CD4-positive, alpha-beta T cell treated with Interleukin-17A for 1 hour (primary cell): ENCODE data around the gene CFAP97D2.
A peak's percentile ranks its signal among the peaks of the same experiment; 100 is the strongest.
"Not testable (repeated sequence)": the region's sequence is repeated elsewhere in the genome, so short reads cannot be mapped to it uniquely, and the experiment has no call there.

Source experiments
- DNase-seq: peaks from one replicate; pipeline ENCODE4 v3.0.0-alpha.2; 2020

Gene CFAP97D2

GRCh38 chr13:114143806-114144605, 35.1 kb upstream of the CFAP97D2 start:
- DNase-seq, result peak; percentile 55

DNA sequence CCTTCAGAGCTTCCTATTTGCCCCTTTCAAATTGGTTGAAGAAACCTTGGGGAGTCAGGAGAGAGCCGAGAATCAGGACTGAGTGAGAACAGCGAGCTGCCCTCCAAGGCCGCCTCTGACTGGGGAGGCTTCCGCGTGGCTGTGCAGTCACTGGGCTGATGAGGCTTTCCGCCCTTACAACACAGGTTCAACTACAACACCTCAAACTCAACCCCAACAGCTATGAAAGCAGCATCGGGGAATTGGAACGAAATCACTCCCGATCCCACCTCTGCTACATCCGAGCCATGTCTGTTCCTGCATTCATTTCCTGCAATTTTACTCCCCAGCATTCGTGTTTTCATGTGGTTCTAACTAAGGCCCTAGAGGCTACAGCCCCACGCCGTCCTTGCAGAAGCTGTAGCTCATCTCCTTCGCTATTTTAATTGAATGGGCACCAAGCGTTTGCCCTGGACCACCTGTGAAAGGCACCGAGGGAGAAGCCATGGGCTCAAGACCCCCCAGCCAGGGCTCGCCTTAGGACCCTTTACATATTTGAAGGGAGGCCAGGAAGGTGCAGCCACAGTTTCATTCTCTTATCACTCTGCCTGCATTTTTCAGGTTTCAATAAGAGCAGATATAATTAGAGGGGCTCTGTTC, 34.3 kb upstream of the CFAP97D2 start:
- no peak for DNase-seq

- no peak for DNase-seq
These were observed 33.8 kb upstream of the CFAP97D2 start for GRCh38 chr13:114145256-114145655.

DNA sequence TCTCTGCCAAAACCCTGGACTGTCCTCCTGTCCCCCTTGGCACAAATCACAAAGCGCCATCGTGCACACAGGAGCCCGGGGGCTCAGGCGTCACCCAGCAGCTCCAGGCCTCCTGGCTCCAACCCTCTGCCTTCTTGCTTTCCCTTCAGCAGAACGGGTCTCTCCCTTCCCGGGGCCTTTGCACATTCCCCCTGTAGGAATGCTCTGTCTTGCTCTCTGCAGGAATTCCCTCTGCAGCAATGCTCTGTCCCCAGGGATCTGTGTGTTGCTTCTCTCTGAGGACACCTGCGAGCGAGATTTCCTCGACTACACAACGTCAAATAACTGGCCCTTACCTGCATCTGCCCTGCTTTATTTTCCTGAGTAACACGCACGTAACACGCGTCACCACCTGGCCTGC, 33.3 kb upstream of the CFAP97D2 start:
- DNase-seq, result no peak

DNA sequence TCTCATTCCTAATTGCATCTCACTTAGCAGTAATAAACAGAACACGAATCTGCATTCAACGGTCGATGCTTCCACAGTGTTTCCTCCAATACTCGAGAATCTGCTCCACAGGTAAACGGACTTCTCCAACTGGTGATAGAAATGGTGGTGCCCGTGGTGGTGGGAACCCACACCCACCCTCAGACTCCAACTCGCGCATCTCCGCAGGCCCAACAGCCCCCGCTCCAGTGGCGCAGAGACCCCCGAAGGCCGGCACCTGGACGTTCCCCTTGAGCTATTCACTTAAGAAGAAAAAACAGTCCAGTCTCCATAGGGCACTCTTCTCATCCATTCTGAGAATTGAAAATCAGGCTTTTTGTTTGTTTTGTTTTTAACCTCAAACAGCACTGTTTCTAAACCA, 32.9 kb upstream of the CFAP97D2 start:
- DNase-seq, result no peak

DNA sequence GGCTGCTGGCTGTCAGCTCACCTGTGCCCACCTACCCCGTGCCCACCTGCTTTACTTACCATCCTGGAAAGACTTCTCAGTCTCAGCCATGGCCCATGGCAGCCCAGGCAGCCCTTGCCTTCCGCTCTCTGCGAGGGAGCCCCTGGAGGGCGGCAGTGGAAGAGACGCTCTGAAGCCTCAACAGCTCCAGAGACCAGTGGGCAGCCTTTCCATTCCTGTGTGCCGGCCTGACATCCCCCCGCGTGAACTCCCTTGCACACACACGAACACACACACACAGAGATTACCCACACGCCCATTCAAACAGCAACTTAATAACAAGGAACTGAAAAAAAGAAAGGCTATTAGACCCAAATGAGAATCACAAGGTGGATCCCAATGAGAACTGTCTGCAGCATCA, 32.4 kb upstream of the CFAP97D2 start:
- no peak for DNase-seq

DNA sequence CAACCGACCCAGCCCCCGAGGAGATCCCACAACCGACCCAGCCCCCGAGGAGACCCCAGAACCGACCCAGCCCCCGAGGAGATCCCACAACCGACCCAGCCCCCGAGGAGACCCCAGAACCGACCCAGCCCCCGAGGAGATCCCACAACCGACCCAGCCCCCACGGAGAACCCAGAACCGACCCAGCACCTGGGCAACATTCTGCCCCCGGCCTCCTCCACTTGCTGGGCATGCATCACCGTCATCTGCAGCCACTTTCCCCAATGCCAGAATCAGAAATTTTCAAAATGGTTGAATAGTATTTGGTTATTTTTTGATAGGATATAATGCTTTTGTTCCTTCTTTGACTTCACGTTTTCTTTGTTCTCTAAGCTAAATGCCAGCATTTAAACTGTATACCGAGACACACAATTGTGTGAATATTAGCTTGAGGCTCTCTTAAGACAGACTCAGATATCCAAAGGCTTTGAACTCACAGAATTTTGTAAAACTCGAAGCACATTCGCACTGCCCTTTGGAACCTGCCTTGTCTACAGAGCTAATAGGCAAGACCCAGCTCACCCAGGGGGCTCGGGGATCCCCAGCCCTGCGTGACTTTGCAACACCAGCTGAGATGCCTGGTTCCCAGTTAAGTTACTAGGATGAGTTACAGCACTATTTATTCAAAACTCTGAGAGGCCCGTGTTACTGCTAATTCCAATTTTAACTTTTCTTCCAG, 31.1 kb upstream of the CFAP97D2 start:
- DNase-seq, result no peak

- DNase-seq, result peak; percentile 94
These were observed 30.6 kb upstream of the CFAP97D2 start for GRCh38 chr13:114148521-114148855.

DNA sequence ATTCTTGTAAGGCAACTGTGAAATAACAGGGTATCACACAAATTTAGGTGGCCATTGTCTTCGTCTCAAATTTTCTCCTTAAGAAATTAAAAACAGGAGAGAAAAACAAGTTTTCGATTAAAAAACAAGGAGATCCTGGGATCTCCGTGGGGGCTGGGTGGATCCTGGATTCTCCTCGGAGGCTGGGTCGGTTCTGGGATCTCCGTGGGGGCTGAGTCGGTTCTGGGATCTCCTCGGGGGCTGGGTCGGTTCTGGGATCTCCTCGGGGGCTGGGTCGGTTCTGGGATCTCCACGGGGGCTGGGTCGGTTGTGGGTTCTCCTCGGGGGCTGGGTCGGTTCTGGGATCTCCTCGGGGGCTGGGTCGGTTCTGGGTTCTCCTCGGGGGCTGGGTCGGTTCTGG, 30.2 kb upstream of the CFAP97D2 start:
- DNase-seq, result not testable (repeated sequence)

- DNase-seq, result no peak
These were observed 29.0 kb upstream of the CFAP97D2 start for GRCh38 chr13:114149774-114150740.

DNA sequence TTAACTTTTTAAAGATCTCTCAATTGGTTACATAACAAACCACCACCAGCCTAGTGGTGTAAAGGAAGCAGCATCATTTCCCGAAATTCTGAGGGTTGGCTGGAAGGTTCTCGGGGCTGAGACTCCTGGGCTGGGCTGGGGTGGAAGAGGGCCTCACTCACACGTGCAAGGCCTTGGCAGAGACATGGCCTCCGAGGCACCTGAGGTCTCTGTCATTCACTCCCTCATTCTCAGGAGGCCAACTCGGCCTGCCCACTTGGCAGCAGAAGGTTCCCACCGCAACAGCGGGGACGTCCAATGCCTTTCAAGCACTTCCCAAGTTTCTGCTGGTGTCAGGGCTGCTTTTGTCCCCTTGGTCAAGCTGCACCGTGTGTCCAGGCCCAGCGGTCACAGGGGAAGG, 28.0 kb upstream of the CFAP97D2 start:
- peak; percentile 72 for DNase-seq

DNA sequence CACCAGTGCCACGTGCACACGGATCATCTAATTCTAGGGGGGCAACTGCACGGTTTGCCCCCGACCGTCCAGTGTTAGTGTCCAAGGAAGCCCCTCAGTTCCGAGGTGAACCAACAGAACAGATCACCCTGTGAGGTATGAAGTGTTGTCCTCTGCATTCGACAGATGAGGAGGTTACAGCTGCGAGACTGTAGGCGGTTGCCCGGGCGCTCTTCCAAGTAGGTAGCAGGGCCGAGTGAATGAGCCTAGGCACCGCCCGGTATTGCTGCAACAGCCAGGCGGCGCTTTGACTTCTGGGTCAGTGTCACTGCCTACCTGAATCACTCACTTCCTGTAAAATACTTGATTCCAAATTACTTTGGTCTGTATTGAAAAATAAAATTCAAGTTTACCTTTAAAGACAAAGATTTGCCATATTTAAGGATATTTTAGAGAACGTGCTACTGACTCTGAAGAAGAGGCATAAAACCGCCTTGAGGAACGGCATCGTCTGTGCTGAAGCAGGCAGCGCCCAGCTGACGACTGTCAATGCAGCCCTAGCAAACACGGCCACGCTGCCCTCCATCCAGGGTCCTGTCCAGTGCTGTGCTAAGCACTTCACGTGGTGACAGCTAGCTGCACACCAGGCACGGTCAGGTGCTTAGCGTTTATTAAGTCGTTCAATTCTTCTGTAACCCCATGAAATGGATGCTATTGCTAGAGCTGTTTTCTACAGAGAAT, 27.3 kb upstream of the CFAP97D2 start:
- peak; percentile 60 for DNase-seq

GRCh38 chr13:114152285-114152645, 26.8 kb upstream of the CFAP97D2 start:
- no peak for DNase-seq

DNA sequence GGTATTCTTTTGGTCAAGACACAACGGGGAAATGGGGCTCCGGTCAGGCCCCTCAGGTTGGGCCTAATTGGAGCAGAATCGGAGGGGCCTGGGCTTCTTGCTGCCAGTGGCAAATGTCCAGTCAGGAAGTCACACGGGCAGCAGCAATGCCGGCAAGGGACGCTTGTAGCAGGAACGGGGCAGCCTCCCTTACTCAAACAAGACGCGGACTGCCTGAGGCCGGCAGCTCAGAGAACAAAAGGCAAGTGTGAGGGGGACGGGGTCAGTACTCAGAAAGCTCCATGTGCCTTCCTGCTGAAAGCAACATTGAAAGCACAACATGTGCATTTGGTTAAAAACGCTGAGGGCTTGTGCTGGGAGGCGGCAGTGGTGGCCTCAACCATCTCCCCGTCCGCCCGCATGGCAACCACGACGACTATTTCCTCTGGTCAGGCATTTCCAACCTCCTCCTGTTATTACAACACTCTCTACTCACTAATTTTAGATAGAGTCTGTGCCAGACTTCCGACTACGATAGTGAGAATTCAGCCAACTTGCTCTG, 26.2 kb upstream of the CFAP97D2 start:
- no peak for DNase-seq

GRCh38 chr13:114153485-114154080, 25.5 kb upstream of the CFAP97D2 start:
- DNase-seq, result no peak

GRCh38 chr13:114154476-114154875, 24.6 kb upstream of the CFAP97D2 start:
- DNase-seq, result no peak

GRCh38 chr13:114155320-114155719, 23.7 kb upstream of the CFAP97D2 start:
- no peak for DNase-seq

DNA sequence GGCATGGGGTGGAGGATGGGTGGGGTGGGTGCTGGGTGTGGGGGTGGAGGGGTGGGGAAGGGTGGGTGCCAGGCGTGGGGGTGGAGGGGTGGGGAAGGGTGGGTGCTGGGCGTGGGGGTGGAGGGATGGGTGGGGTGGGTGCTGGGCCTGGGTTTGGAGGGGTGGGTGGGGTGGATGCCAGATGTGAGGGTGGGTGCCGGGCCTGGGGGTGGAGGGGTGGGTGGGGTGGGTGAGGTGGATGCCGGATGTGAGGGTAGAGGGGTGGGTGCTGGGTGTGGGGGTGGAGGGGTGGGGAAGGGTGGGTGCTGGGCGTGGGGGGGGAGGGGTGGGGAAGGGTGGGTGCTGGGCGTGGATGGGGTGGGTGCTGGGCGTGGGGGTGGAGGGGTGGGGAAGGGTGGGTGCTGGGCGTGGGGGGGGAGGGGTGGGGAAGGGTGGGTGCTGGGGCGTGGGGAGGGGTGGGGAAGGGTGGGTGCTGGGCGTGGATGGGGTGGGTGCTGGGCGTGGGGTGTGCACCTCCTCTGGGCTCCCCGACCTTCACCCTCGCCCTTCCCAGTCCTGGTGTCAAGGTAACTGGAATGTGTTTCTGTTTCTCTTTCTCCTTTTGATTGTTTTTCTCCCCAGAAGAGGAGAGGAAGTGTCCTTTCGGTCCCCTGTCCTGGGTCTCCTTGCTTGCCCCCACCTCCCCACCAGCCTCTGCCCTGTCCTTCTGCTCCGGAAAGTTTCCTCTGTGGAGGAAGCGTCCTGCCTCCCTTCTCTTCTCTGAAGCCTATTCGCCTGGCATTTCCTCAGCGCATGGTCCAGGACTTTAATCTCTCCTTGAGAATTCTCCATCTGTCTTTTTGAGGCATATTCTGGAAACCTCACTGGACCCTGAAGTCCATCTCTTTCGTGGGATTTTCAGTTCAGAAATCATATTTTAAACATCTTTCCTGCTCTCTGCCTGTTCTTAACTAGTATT, 22.9 kb upstream of the CFAP97D2 start:
- DNase-seq, result peak; percentile 56

GRCh38 chr13:114157869-114158495, 21.1 kb upstream of the CFAP97D2 start:
- DNase-seq, result no peak
